HG03097 (cell line): Measurements from ENCODE around the gene OTUD3.
"Not testable (repeated sequence)": the region's sequence is repeated elsewhere in the genome, so short reads cannot be mapped to it uniquely, and the experiment has no call there.

Source experiments
- ATAC-seq: cut with Tn5 transposase; IDR thresholded peaks from one replicate; pipeline ENCODE4 v1.9.1; 2021; ENCODE audit not compliant: unreplicated experiment, low FRiP score

OTUD3 gene

DNA sequence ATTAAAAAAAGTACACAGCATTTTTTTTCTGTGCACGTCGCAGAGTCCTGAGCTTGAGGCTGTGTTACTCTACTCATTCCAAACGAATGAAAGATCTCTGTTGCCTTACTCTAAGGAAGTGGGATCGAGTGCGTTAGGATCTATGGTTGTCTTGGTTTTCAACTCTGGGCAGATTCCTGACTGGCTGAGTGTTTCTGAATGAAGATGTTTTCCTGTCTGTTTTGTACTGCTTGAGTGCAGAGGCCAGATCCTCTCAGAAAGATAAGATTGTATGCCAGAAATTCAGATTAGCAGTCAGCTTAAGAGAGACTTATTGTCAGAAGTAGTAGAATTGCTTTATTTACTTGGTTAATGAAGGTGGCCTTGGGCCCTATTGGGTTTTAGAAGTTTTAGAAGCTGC lies 27.2 kb downstream of the OTUD3 start:
- no peak for ATAC-seq

DNA sequence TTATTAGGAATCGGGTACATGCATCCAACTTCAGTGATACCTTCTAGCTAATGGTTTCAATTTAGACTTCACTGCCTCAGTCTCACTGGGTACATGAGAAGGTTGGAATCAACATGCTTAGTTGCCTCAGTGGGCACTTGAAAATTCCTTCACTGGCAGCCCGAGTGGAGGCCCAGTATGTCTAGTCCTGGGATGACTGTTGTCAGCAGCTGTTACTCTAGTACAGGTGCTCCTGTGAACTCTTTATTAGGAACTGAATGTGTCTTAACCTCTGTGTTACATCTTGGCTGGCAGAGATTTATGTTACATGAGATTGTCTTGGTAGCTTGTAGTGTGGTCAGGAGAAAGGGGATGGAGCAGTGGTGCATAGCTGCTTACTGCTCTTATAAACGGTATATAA lies 27.8 kb downstream of the OTUD3 start:
- no peak for ATAC-seq

DNA sequence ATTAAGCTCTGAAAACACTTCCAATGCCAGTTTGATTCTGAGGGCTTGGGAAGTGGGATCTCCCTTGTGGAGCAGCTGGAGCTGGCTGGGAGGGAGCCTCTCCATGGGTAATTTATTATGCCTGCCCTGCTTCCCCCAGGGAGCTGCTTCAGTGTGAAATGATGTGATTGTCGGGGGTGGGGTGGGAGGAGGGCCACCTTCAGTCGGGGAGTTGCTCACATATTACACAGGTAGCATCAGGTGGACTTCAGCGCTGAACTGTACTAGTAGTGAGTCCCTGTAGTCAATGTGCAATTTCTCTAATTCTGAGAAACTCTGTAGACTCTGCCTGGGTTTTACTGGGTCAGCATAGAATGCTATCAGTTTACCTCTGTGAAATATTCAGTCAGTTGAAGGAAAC lies 28.5 kb downstream of the OTUD3 start:
- no peak for ATAC-seq

DNA sequence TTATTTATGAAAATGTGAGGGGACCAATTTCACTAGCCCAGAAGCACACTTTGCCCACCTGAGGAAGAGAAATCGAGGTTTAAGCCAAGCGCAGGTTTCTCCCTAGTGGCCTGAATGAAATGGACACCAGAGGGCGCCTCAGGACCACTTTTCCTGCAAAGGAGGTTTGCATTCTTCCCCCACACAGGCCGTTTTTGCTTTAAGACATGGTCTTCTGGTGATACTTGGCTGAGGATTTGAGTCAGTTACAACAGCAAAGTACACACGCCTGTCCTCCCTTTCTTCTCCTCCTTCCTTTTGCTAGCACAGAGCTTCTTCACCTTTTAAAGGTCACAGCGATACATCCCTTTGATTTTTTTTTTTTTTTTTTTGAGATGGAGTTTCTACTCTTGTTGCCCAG lies 35.9 kb downstream of the OTUD3 start:
- no peak for ATAC-seq

DNA sequence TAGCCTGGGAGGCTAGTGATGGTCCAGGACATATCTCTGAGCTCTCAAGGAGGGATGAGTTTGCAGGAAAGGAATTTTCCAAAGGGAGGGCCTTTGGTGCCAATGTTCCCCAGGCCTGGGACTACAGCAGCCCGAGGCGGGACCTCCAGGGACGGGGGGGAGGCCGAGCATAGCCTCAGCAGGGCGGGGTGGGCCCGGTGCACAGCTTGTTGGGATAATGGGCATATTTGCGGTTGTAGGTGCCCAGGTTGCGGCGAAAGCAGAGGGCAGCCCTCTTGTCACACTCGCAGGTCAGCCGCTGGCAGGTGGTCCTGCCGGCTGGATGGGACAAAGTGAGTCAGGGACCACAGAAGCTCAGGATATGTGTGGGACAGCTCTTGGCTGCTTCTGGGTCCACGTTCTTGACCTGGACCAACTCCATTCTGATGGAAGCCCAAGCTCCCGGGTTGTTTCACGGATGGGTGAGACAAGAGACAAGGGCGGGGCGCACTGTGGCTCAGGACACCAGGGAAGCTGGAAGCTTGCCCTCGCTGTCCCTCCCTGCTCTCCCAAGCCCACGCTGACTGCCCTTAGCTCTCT lies 38.0 kb downstream of the OTUD3 start:
- no peak for ATAC-seq

DNA sequence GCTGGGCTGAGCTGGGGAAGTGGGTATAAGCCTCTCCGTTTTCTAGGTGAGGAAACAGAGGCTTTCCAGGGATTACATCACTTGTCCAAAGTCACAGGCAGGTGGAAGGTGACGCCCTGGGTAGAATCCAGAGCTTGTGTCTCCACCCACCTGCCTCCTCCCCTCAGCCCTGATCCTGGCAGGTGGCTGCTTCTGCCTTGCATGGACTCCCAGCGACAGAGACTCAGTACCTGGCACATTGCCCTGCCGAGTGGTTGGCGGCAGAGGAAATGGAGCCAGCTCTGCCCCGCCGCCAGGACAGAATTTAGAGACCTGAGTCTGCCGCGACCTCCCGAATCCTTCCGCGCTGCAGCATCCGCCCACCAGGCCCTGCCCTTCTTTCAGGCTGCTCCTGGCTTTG lies 39.1 kb downstream of the OTUD3 start:
- no peak for ATAC-seq

DNA sequence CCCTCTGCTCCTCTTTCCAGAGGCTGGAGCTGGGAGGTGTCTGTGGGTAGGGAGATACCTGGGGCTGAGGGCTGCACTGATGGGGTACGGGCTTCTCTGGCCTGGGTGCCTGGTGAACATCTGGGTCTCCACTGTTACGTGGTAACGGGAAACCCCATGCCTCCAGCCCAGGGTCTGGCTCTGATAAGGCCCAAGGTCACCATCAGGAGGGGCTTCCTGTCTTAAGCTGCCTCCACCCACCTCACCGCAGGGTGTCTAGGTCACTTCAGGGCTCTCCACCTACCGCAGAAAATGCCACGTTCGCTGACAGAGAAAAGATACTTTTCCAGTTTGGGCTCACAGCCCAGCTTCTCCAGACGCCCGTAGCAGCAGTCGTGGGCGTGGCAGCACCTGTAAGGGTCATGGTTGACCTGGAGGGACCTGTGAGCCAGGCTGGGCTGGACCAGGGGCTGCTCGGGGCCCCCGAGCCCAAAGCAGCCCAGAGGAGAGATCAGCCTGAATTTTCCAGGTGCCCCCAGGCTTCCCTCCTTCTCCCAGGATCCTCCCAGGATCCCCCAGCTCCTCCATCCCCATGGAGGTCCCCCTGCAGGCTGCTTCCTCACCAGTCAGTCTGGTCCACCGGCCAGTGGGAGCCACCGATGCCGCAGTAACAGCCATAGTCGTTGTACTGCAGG lies 40.0 kb downstream of the OTUD3 start:
- ATAC-seq = no peak

DNA sequence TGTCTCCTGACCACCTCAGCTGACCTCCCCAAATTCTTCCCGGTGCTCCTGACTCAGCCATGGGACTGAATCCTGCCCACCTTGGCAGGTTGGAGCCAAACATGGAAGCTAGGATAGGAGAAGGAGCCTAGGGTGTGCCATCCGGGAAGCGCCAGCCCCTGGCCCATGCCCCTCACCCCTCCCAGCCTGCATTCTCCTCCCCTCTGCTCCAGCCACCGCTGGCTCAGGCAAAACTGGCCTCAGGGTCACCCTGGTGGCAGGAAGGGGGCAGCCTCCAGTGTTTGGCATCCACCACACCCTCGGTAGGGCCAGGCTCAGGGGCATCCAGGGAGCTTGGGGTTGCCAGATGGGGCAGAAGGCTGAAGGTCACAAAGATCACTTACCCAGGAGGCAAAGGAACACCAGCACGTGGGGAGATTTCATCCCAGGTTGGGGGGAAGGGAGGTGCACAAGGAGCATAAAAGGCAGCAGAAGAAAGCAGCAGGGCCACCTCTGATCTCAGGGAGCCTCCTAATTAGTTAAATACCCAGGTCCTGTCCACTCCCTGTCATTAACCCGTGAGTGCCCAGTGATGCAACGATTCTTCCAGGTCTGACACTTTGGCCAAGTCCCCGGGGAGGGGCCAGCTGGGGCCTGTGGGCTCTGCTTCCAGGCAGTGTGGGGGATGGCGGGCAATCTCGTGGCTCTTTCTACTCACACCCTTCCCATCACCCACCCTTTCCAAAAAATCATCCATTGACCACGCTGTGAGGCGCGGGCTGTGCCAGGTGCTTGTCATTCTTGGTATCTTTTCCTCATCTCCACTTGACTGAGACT lies 41.1 kb downstream of the OTUD3 start, which contains the start of gene PLA2G2E:
TSS of gene PLA2G2E (minus strand) at position 481 of the 816 bp plus-strand sequence. CDS start at position 423, 58 bp downstream.
- no peak for ATAC-seq

DNA sequence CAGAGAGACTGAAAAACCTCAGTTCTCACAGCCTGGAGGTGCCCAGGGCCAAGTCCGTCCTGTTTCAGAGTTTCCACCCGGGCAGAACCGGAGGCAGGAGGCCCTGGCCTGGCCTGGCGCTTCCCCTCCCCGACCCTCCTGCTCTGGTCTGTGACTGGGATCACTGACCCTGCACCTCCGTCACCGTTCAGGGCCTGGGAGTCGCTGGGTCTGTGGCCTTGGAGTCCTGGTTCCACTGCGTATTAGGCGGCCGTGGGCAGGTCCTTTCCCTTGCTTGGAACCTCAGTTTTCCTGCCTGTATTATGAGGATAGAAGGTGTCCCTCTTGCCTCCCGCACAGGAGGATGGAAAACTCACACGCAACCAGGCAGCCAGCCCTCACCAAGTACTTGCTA lies 41.8 kb downstream of the OTUD3 start:
- ATAC-seq = no peak

DNA sequence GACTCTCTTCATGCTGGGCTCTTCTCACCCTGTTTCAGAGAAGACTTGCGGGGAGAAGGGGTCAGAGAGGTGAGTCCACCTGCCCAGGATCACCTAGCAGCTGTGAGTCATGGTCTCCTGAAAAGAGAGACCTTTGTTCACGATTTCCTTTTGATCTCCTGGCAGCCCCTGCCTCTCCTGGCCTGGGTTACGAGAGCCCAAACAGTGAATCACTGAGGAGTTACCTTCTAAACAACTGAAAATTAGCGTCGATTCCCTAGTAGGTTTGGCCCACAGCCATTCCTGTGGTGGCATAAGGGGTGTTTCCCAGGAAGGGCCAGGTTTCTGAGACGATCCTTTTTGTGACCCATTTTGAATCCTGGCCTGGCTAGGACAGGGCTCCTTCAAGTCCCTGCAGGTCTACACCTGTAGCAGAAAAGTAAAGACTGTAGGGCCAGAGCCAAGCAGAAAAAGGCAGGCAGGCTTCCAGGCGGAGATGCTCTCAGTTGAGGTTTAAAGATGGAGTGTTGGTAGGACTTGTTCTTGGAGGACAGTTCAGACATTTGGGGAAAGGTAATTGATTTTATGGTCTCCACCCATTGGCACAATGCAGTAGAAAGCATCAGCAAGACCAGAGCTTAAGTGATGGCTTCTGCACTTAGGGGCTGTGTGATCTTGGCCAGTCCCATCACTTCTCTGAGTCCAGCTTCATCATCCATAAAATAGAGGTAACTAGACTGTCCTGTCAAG lies 43.3 kb downstream of the OTUD3 start:
- ATAC-seq = no peak

DNA sequence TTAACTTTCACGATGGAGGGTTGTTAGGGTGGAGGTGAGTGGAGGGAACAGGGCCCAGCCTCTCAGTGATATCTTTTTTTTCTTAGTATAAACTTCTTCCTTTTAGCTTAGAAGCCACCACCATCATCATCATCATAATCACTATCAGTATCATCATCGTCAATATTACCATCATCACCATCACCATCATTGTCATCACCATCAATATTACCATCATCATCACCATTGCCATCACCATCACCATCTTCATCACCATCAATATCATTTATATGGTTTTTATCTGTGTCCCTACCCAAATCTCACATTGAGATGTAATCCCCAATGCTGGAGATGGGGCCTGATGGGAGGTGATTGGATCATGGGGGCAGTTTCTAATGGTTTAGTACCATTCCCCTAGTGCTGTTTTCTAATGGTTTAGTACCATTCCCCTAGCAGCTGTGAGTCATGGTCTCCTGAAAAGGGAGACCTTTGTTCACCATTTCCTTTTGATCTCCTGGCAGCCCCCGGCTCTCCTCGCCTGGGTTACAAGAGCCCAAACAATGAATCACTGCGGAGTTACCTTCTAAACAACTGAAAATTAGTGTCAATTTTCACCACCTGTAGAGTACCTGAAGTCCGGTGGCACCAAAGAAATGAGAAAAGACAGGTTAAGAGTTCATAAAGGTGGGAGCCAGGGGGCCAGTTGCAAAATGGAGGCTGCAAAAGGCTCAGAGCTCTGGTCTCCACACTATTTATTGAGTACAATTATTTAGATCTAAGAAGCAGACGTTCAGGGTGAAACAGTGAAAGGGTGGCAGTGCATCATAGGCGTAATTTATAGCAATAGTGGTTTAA lies 44.3 kb downstream of the OTUD3 start:
- no peak for ATAC-seq

DNA sequence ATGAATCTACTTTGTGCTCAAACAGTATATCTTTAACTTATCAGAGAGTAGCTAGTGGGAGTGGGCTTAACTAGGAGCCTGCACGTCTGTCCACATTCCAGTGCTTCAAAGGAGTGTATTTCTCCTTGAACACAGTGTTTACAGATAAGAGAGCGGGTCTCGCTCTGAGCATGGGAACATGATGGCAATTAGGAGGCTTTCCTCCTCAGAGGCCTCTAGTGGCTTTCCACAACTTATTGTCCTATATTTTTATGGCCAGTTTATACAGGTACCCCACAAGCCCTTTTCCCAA lies 44.9 kb downstream of the OTUD3 start:
- ATAC-seq = not testable (repeated sequence)

DNA sequence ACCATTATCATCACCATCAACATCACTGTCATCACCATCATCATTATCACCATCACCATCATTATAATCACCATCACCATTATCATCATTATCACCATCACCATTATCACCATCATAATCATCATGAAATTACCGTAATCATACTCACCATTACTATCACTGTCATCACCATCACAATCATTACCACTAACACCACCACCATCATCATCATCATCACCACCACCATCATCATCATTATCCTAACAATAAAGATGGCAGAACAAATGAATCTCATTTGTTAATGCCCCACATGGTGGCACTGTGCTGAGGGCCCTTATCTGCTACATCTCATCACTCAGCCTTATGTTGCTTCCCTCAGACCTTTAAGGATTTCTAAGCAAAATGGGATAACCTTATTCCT lies 50.7 kb downstream of the OTUD3 start:
- no peak for ATAC-seq

DNA sequence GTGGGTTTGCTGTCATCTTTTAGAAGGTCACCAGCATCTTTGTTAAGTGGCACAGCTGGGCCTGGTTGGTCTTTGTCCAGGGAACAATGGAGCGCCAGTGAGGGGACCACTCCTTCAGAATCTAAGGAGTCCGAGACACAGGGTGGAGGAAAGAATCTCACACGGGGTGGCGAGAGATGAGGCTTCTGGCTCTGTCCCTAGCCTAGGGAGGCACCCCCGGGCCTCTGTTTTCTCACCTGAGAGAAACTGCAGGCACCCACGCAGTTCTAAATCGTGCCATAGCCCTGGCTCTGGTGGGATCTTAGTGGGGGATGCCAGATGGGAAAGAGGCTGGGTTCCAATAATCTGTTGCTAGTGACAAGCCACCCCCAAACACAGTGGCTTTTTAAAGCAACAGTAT lies 52.1 kb downstream of the OTUD3 start:
- no peak for ATAC-seq

DNA sequence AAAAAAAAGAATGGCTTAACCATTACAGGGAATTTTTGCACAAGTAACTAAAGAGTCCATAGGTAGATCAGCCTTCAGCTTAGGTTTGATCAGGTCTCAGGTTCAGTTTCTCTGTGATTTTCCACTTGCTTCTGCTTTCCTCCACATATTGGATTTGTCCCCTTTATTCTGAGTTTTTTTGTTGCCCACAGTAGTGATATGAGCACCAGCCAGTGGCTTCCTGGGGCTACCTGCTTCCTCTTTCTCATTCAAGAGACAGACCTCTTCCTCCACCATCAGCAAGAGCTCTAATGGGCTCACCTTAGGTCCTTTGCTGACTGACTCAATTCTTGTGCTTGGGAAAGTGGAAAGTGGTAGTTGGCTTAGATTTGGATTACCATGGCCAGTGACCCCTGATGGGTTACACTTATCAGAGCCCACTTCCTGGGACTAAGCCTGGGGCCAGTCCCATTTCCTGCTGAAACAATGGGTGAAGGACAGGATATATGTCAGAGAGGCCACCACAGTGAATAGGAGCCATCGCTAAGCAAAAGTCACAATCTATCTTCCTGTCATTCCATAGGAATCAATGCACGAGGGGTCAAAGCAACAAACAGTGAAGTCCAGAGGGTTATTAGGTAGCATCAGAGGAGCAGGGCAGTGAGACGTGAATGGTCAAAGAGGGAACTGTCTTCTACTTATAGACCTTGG lies 54.0 kb downstream of the OTUD3 start:
- no peak for ATAC-seq

DNA sequence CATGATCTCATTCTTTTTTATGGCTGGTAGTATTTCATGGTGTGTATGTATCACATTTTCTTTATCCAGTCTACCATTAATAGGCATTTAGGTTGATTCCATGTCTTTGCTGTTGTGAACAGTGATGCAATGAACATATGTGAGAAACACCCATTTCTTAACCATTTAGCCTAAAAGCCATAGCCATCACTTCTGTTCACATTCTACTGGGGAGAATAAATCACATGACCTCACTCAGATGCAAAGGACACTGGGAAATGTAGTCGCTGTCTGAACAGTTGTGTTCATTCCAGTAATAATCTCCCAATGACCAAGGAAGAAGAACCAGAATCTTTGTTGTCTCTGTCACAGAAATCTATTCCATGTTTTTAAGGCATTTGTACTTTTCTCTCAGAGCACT lies 56.3 kb downstream of the OTUD3 start:
- ATAC-seq = no peak

DNA sequence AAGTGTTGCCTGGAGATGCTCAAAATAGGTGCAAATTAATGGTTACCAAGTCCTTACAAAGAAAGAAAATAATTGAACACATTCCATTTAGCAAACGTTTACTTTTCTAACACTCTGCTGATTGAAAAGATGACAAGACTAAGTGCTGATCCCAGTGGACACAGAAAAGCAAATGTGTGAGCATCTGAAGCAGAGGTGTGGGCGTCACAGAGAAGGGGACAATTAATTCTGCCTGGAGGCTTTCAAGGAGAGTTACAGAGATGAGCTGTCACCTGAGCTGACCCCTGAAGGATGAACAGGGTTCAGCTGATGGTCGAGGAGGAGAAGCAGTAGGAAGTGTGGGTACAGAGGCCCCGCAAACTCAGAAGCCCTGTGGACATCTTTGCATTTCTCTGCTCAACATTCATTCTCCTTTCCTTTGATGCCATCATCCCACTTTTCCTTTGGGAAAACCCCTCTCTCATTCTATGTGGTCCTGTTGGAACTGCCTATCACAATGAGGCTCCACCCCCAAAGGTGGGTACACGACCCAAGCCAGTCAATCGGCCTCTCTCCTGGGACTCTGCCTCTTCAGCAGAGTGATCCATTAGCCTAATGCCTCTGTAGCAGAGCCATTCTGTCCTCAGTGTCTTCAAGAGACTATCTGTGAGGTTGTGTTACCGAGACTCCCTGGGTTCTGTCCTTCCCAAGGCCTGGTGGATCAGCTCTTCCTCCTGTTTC lies 58.5 kb downstream of the OTUD3 start:
- ATAC-seq = no peak

DNA sequence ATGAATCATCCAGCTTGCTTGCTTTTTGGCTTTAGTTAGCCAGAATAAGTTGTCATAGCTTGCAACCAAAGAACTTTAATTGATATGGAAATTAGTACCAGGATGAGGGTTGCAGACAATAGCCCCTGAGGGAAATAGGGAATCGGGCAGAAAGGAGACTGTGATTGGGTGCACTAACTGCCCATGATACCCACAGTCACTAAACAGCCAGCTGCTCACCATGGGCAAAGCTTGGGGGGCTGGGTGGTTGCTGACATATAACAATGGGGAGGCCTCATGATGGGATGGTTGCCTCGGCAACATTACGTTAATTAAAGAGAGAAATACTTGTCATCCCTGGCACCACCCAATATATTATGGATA lies 59.0 kb downstream of the OTUD3 start:
- ATAC-seq = no peak

DNA sequence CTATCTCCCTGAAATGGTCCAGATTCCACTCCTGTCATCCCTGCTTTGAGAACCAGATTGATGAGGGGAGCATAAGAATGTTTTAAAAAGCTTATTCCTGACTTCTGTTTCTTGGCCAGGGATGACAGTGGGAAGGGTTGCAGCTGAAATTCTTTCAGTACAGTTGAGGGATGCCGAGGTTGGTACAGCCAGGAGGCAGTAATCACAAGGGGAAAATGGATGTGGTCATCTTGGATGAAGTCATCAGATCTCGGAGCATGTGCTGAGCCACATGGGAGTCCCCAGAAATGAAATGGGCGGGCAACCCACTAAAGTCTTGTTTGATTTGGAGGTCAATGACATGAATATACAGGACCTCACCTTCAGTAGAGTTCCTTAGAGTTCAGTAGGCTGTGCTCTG lies 59.9 kb downstream of the OTUD3 start:
- no peak for ATAC-seq
